HG03066 (cell line): ENCODE data around the gene CCDC57.
"Not testable (repeated sequence)": the region's sequence is repeated elsewhere in the genome, so short reads cannot be mapped to it uniquely, and the experiment has no call there.

Source experiments
- ATAC-seq: cut with Tn5 transposase; IDR thresholded peaks from one replicate; pipeline ENCODE4 v1.9.1; 2021; ENCODE audit warnings: low read depth; ENCODE audit not compliant: unreplicated experiment

CCDC57 gene

GRCh38 chr17:82180776-82181528, 31.7 kb downstream of the CCDC57 start:
- ATAC-seq: no peak

- no peak for ATAC-seq
Measured at GRCh38 chr17:82179946-82180475, 32.6 kb downstream of the CCDC57 start.

- no peak for ATAC-seq
Measured at GRCh38 chr17:82179412-82179811, 33.2 kb downstream of the CCDC57 start.

- no peak for ATAC-seq
Measured at GRCh38 chr17:82178499-82179261, 34.0 kb downstream of the CCDC57 start.

- ATAC-seq: no peak
Measured at GRCh38 chr17:82177761-82178498, 34.7 kb downstream of the CCDC57 start.

- no peak for ATAC-seq
Measured at GRCh38 chr17:82177276-82177675, 35.4 kb downstream of the CCDC57 start.

- ATAC-seq: no peak
Measured at GRCh38 chr17:82175951-82176350, 36.7 kb downstream of the CCDC57 start.

- no peak for ATAC-seq
Measured at GRCh38 chr17:82175201-82175600, 37.4 kb downstream of the CCDC57 start.

- ATAC-seq: not testable (repeated sequence)
Measured at GRCh38 chr17:82174042-82174857, 38.4 kb downstream of the CCDC57 start.

- no peak for ATAC-seq
Measured at GRCh38 chr17:82173351-82174041, 39.1 kb downstream of the CCDC57 start.

GRCh38 chr17:82172486-82173160, 40.0 kb downstream of the CCDC57 start:
- ATAC-seq: no peak

- no peak for ATAC-seq
Measured at GRCh38 chr17:82171750-82172375, 40.8 kb downstream of the CCDC57 start.

- no peak for ATAC-seq
Measured at GRCh38 chr17:82170412-82170961, 42.2 kb downstream of the CCDC57 start.

GRCh38 chr17:82168568-82168967, 44.1 kb downstream of the CCDC57 start:
- no peak for ATAC-seq

- ATAC-seq: no peak
Measured at GRCh38 chr17:82167028-82167427, 45.6 kb downstream of the CCDC57 start.

GRCh38 chr17:82164853-82165252, 47.8 kb downstream of the CCDC57 start:
- ATAC-seq: no peak

GRCh38 chr17:82161216-82161615, 51.4 kb downstream of the CCDC57 start:
- no peak for ATAC-seq

- ATAC-seq: no peak
Measured at GRCh38 chr17:82160075-82160474, 52.6 kb downstream of the CCDC57 start.
